HepG2 (cell line): ENCODE measurements around the gene NHERF2. TPM values are rescaled to one million over a fixed set of nuclear protein-coding genes. Genes with fewer than 3 reads are reported as not detected.
A peak's percentile ranks its signal among the peaks of the same experiment; 100 is the strongest.

Experiments
- BCL3 ChIP-seq: sonication (generic); formaldehyde crosslinking; IDR thresholded peaks from 2 replicates; pipeline ENCODE4 v1.5.1; 2020; ENCODE audit warnings: mild to moderate bottlenecking, missing genetic modification reagents, moderate library complexity
- BRD4 ChIP-seq: sonication (generic); formaldehyde crosslinking; IDR thresholded peaks from 2 replicates; pipeline ENCODE4 v1.4.0; 2020; ENCODE audit warnings: missing genetic modification reagents
- CBFB ChIP-seq: sonication (generic); formaldehyde crosslinking; IDR thresholded peaks from 2 replicates; pipeline ENCODE4 v1.4.0; 2020; ENCODE audit warnings: missing genetic modification reagents
- ERF ChIP-seq: IDR thresholded peaks from 2 replicates; pipeline ENCODE4 v1.6.1; 2018; ENCODE audit warnings: missing biosample characterization, missing genetic modification reagents
- FOXO1 ChIP-seq: sonication (generic); formaldehyde crosslinking; IDR thresholded peaks from 2 replicates; pipeline ENCODE4 v1.4.0; 2020; ENCODE audit warnings: missing genetic modification reagents
- HNF4A ChIP-seq: sonication (generic); formaldehyde crosslinking; IDR thresholded peaks from 2 replicates; pipeline ENCODE4 v1.4.0; 2020; ENCODE audit warnings: missing genetic modification reagents
- JDP2 ChIP-seq: sonication (generic); formaldehyde crosslinking; IDR thresholded peaks from 2 replicates; pipeline ENCODE4 v1.8.1; 2022; ENCODE audit warnings: missing genetic modification reagents, borderline replicate concordance
- MAFG ChIP-seq: sonication (generic); formaldehyde crosslinking; IDR thresholded peaks from 2 replicates; pipeline ENCODE4 v1.5.1; 2020; ENCODE audit warnings: mild to moderate bottlenecking, missing genetic modification reagents
- NONO ChIP-seq, 2 experiments: fragments of 450-650 bp in 1 of 2; sonication (generic) in 1 of 2; formaldehyde crosslinking in 1 of 2; IDR thresholded peaks in 1 of 2; conservative IDR thresholded peaks in 1 of 2; 2 replicates each; pipeline versions ENCODE4 v1.6.1 to v1.8.0; 2017 to 2022; ENCODE audit warnings: mild to moderate bottlenecking in 1 of 2, missing genetic modification reagents in 1 of 2, moderate library complexity in 1 of 2
- NR2F6 ChIP-seq, 2 experiments: IDR thresholded peaks; 2 replicates each; pipeline ENCODE4 v1.6.1; 2016; ENCODE audit warnings: antibody characterized with exemption in 1 of 2, mild to moderate bottlenecking in 1 of 2
- SP2 ChIP-seq: sonication (generic); formaldehyde crosslinking; IDR thresholded peaks from 2 replicates; pipeline ENCODE4 v1.5.1; 2020; ENCODE audit warnings: mild to moderate bottlenecking, missing genetic modification reagents
- STAT5B ChIP-seq: sonication (generic); formaldehyde crosslinking; IDR thresholded peaks from 2 replicates; pipeline ENCODE4 v1.4.0; 2020; ENCODE audit warnings: missing genetic modification reagents
- ZBTB25 ChIP-seq: IDR thresholded peaks from 2 replicates; pipeline ENCODE4 v1.6.1; 2018; ENCODE audit warnings: missing genetic modification reagents
- ZBTB8A ChIP-seq: sonication (generic); formaldehyde crosslinking; IDR thresholded peaks from 2 replicates; pipeline ENCODE4 v1.4.0; 2020; ENCODE audit warnings: mild to moderate bottlenecking, low read depth, missing genetic modification reagents, borderline replicate concordance
- ZNF567 ChIP-seq: sonication (generic); formaldehyde crosslinking; IDR thresholded peaks from 2 replicates; pipeline ENCODE4 v1.8.1; 2023; ENCODE audit warnings: mild to moderate bottlenecking, missing genetic modification reagents, borderline replicate concordance
- ZNF607 ChIP-seq: sonication (generic); formaldehyde crosslinking; IDR thresholded peaks from 2 replicates; pipeline ENCODE4 v1.5.1; 2020; ENCODE audit warnings: missing genetic modification reagents, mild to moderate bottlenecking, borderline replicate concordance
- ZNF709 ChIP-seq: sonication (generic); formaldehyde crosslinking; IDR thresholded peaks from 2 replicates; pipeline ENCODE4 v1.5.0; 2020; ENCODE audit warnings: mild to moderate bottlenecking, missing genetic modification reagents
- polyA plus RNA-seq, 8 experiments: library from polyadenylated mRNA; depleted of rRNA in 3 of 8; stranded (reverse) in 7 of 8; unstranded in 1 of 8; fragments of >200 nt; fragmentation: Illumina TruSeq in 4 of 8; extraction: Trizol in 4 of 8; gene quantifications; 2 replicates each; pipeline versions ENCODE4 v1.2.1 to v1.2.3, GENCODE V29; 2011 to 2016; ENCODE audit warnings: low read depth in 4 of 8, missing spikeins in 1 of 8, mixed read lengths in 1 of 8; ENCODE audit not compliant: insufficient read depth in 1 of 8
- total RNA-seq, 5 experiments: library from RNA; depleted of rRNA; stranded (reverse); fragments of >200 nt; fragmentation: Illumina TruSeq; extraction: Trizol; gene quantifications; 2 replicates each; pipeline ENCODE4 v1.2.3, GENCODE V29; 2016; ENCODE audit warnings: low read depth in 1 of 5
- TF ChIP-seq, protein P1 (sequence below): sonication (generic); formaldehyde crosslinking; IDR thresholded peaks from 2 replicates; pipeline ENCODE4 v1.4.0; 2020; ENCODE audit warnings: missing genetic modification reagents, borderline replicate concordance
- TF ChIP-seq, protein P2 (sequence below): sonication (generic); formaldehyde crosslinking; IDR thresholded peaks from 2 replicates; pipeline ENCODE4 v1.8.0; 2022; ENCODE audit warnings: missing genetic modification reagents, low read depth, mild to moderate bottlenecking, borderline replicate concordance
- TF ChIP-seq, protein P3 (sequence below): fragments of 450-650 bp; IDR thresholded peaks from 2 replicates; pipeline ENCODE4 v1.6.1; 2016

NHERF2 gene
- total and polyA plus RNA-seq, 2 of the 13 experiments (the other 11 are each of a cell fraction or from before 2014, with no cell fraction given): 23.7 to 39.3 TPM

- peak; percentile 48; the same call in 1 of the 2 replicates for TF ChIP-seq ZNF607 (CRISPR knock-in tag)
- TF ChIP-seq ZBTB25 (CRISPR knock-in tag): peak; percentile 70
- peak; percentile 92 for TF ChIP-seq BCL3
- TF ChIP-seq MAFG (CRISPR knock-in tag): no peak
- TF ChIP-seq STAT5B: no peak
- TF ChIP-seq, protein P1, sequence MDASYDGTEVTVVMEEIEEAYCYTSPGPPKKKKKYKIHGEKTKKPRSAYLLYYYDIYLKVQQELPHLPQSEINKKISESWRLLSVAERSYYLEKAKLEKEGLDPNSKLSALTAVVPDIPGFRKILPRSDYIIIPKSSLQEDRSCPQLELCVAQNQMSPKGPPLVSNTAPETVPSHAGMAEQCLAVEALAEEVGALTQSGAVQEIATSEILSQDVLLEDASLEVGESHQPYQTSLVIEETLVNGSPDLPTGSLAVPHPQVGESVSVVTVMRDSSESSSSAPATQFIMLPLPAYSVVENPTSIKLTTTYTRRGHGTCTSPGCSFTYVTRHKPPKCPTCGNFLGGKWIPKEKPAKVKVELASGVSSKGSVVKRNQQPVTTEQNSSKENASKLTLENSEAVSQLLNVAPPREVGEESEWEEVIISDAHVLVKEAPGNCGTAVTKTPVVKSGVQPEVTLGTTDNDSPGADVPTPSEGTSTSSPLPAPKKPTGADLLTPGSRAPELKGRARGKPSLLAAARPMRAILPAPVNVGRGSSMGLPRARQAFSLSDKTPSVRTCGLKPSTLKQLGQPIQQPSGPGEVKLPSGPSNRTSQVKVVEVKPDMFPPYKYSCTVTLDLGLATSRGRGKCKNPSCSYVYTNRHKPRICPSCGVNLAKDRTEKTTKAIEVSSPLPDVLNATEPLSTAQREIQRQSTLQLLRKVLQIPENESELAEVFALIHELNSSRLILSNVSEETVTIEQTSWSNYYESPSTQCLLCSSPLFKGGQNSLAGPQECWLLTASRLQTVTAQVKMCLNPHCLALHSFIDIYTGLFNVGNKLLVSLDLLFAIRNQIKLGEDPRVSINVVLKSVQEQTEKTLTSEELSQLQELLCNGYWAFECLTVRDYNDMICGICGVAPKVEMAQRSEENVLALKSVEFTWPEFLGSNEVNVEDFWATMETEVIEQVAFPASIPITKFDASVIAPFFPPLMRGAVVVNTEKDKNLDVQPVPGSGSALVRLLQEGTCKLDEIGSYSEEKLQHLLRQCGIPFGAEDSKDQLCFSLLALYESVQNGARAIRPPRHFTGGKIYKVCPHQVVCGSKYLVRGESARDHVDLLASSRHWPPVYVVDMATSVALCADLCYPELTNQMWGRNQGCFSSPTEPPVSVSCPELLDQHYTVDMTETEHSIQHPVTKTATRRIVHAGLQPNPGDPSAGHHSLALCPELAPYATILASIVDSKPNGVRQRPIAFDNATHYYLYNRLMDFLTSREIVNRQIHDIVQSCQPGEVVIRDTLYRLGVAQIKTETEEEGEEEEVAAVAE (CRISPR knock-in tag): peak; percentile 38; the same call in 1 of the 2 replicates
- TF ChIP-seq ERF (CRISPR knock-in tag): peak; percentile 83
- no peak for TF ChIP-seq JDP2 (CRISPR knock-in tag)
- no peak for TF ChIP-seq NR2F6 (IDR thresholded peaks at IDR 0.05)
- peak; percentile 58 for TF ChIP-seq NR2F6 (CRISPR knock-in tag; IDR thresholded peaks at IDR 0.05)
- TF ChIP-seq NONO (IDR thresholded peaks at IDR 0.05): no peak
- TF ChIP-seq NONO (CRISPR knock-in tag; conservative IDR thresholded peaks at IDR 0.05): peak; percentile 68
- TF ChIP-seq SP2 (CRISPR knock-in tag): peak; percentile 66
- peak; percentile 83 for TF ChIP-seq CBFB (CRISPR knock-in tag)
- TF ChIP-seq, protein P2, sequence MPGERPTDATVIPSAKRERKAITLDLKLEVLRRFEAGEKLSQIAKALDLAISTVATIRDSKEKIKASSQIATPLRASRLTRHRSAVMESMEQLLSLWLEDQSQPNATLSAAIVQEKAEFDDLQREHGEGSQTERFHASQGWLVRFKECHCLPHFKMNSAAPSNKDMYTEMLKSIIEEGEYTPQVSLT (CRISPR knock-in tag): 0 out of 2 replicates have a peak, but pooled peaks have one; percentile 42
- TF ChIP-seq ZBTB8A (CRISPR knock-in tag): 0 out of 2 replicates have a peak, but pooled peaks have one; percentile 5
- TF ChIP-seq FOXO1 (CRISPR knock-in tag): no peak; the same call in 1 of the 2 replicates
- TF ChIP-seq ZNF709 (CRISPR knock-in tag): peak; percentile 49; the same call in 1 of the 2 replicates
- TF ChIP-seq ZNF567 (CRISPR knock-in tag): peak; percentile 18; the same call in 1 of the 2 replicates
- TF ChIP-seq, protein P3, sequence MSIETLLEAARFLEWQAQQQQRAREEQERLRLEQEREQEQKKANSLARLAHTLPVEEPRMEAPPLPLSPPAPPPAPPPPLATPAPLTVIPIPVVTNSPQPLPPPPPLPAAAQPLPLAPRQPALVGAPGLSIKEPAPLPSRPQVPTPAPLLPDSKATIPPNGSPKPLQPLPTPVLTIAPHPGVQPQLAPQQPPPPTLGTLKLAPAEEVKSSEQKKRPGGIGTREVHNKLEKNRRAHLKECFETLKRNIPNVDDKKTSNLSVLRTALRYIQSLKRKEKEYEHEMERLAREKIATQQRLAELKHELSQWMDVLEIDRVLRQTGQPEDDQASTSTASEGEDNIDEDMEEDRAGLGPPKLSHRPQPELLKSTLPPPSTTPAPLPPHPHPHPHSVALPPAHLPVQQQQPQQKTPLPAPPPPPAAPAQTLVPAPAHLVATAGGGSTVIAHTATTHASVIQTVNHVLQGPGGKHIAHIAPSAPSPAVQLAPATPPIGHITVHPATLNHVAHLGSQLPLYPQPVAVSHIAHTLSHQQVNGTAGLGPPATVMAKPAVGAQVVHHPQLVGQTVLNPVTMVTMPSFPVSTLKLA: peak; percentile 70
- TF ChIP-seq HNF4A: no peak
- TF ChIP-seq BRD4: no peak
These were observed 20.8 kb downstream of the NHERF2 start, which contains the start of the genes NTHL1 and TSC2 (continued) for GRCh38 chr16:2047330-2048115.
